ENCODE results near the gene MACROD2. TPM values are rescaled to one million over a fixed set of nuclear protein-coding genes. Genes with fewer than 3 reads are reported as not detected.

The MACROD2 gene
- total and polyA plus RNA-seq, 2 donors (not counting 1 experiment from before 2014, with no cell fraction given), result 5.3 to 6.7 TPM

DNA sequence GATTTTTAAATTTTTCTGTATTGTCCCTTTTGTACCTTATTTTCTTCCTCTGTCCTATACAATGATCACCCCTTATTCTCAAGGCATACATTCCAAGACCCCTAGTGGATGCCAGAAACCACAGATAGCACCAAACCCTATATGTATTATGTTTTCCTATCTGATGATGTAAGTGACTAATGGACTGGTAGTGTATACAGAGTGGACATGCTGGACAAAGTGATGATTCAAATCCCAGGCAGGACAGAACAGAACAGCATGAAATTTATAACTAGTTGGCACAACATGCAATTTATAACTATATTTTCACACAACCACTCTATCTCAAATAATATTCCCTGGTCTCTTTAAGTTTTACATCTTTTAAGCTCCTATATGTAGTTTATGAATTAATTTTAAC is 547.7 kb downstream of the MACROD2 start:
- no peaks in the 10 kb centered on the region for H3K9me3 ChIP-seq (ENCODE audit: control extremely low read depth in 1 of 3, control insufficient read depth in 2 of 3, insufficient read depth in 1 of 3, low read length in 2 of 3)

DNA sequence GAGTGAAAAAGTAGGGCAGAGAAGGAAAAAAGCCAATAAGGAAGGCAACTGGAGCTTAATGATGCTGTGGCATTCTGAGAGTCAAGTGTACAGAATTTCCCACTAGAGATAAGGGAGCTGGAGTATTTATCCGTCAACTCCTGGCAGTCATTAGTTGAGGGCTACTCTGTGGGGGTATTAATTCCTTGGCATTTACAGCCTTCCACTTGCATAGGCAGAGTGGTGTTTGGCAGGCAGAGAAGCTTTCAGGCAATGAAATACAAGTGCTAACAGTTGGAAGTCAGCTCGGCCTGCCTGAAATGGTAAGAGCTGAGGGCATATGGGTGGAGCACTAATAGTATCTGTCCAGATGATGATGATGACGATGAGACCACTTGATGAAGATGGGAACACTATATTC is 549.4 kb downstream of the MACROD2 start:
- POLR2A ChIA-PET, result no interaction called here
- no peaks in the 10 kb centered on the region for H3K27me3 Mint-ChIP-seq
- ATAC-seq (ENCODE audit: low read depth), result no peak

More for the DNA sequence above, 547.7 kb downstream of the MACROD2 start:
- CTCF ChIA-PET, result no interaction called here
- Mint-ChIP-seq H3K27me3 (peaks cover 8% of the 10 kb centered on the region), H3K27ac (no peak overlapping the region), H3K4me3 (no peak overlapping the region), H3K9me3 (ENCODE audit: insufficient read depth) (no peaks in the 10 kb centered on the region), H3K4me1 (peaks cover 5% of the 10 kb centered on the region)
- Histone ChIP-seq H3K36me3 (replicated peaks in 1 of 2; ENCODE audit: control extremely low read depth in 1 of 2, control insufficient read depth in 1 of 2, extremely low read depth in 1 of 2, insufficient read depth in 2 of 2, low read length in 1 of 2) (no peaks in the 10 kb centered on the region), H3K4me2 (replicated peaks; ENCODE audit: low read depth, low read length, poor library complexity, severe bottlenecking) (no peak overlapping the region), H3K4me3 (ENCODE audit: control extremely low read depth in 1 of 5, extremely low read depth in 1 of 5, insufficient read depth in 1 of 5, low read depth in 2 of 5, low read length in 4 of 5) (no peak overlapping the region), H3K4me1 (ENCODE audit: control insufficient read depth in 2 of 2, insufficient read depth in 2 of 2, low read length in 2 of 2) (no peaks in the 10 kb centered on the region), H2AFZ (ENCODE audit: insufficient read depth, low read depth, low read length, poor library complexity, severe bottlenecking) (no peak overlapping the region), H3K27ac (ENCODE audit: low read length in 2 of 2) (no peak overlapping the region), H3K79me2 (ENCODE audit: control insufficient read depth, insufficient read depth, low read length) (no peaks in the 10 kb centered on the region), H3K9ac (ENCODE audit: low read length) (no peak overlapping the region), H4K20me1 (ENCODE audit: control insufficient read depth, insufficient read depth, low read length, poor library complexity, severe bottlenecking) (no peaks in the 10 kb centered on the region), H3K27me3 (replicated peaks in 1 of 4; ENCODE audit: control extremely low read depth in 1 of 4, control insufficient read depth in 3 of 4, insufficient read depth in 4 of 4, low read length in 3 of 4) (no peaks in the 10 kb centered on the region)
- no peak for DNase-seq
- TF ChIP-seq, protein P1, sequence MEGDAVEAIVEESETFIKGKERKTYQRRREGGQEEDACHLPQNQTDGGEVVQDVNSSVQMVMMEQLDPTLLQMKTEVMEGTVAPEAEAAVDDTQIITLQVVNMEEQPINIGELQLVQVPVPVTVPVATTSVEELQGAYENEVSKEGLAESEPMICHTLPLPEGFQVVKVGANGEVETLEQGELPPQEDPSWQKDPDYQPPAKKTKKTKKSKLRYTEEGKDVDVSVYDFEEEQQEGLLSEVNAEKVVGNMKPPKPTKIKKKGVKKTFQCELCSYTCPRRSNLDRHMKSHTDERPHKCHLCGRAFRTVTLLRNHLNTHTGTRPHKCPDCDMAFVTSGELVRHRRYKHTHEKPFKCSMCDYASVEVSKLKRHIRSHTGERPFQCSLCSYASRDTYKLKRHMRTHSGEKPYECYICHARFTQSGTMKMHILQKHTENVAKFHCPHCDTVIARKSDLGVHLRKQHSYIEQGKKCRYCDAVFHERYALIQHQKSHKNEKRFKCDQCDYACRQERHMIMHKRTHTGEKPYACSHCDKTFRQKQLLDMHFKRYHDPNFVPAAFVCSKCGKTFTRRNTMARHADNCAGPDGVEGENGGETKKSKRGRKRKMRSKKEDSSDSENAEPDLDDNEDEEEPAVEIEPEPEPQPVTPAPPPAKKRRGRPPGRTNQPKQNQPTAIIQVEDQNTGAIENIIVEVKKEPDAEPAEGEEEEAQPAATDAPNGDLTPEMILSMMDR (IDR thresholded peaks at IDR 0.05), result no peak
- no peak for TF ChIP-seq EZH2 (IDR thresholded peaks at IDR 0.05; ENCODE audit: borderline replicate concordance, insufficient read depth, low read depth, low read length, poor library complexity, severe bottlenecking)
- POLR2A ChIA-PET, result no interaction called here
- intact Hi-C loops (cut with micrococcal nuclease), result no loop called here
- no peak for ATAC-seq (ENCODE audit: low read depth)

More for the DNA sequence above, 549.4 kb downstream of the MACROD2 start:
- Mint-ChIP-seq H3K9me3 (ENCODE audit: insufficient read depth) (peaks cover 2% of the 10 kb centered on the region), H3K4me3 (no peak overlapping the region), H3K27ac (no peak overlapping the region), H3K4me1 (no peaks in the 10 kb centered on the region)
- H4K20me1 ChIP-seq (ENCODE audit: control insufficient read depth, insufficient read depth, low read length, poor library complexity, severe bottlenecking), result no peaks in the 10 kb centered on the region
- intact Hi-C loops (cut with micrococcal nuclease), result no loop called here
- no peaks in the 10 kb centered on the region for H3K79me2 ChIP-seq (ENCODE audit: control insufficient read depth, insufficient read depth, low read length)
- CTCF ChIA-PET, result no interaction called here
- no peak overlapping the region for H3K27ac ChIP-seq (ENCODE audit: low read length in 2 of 2)
- no peak overlapping the region for H3K4me3 ChIP-seq (ENCODE audit: control extremely low read depth in 1 of 5, extremely low read depth in 1 of 5, insufficient read depth in 1 of 5, low read depth in 2 of 5, low read length in 4 of 5)
- no peak overlapping the region for H3K9ac ChIP-seq (ENCODE audit: low read length)
- no peaks in the 10 kb centered on the region for H3K27me3 ChIP-seq (replicated peaks in 1 of 4; ENCODE audit: control extremely low read depth in 1 of 4, control insufficient read depth in 3 of 4, insufficient read depth in 4 of 4, low read length in 3 of 4)
- no peaks in the 10 kb centered on the region for H3K9me3 ChIP-seq (ENCODE audit: control extremely low read depth in 1 of 3, control insufficient read depth in 2 of 3, insufficient read depth in 1 of 3, low read length in 2 of 3)
- no peak overlapping the region for H3K4me2 ChIP-seq (replicated peaks; ENCODE audit: low read depth, low read length, poor library complexity, severe bottlenecking)
- 69% methylated on average over 2 of the region's 3 CpGs for WGBS (ENCODE audit: insufficient coverage)
- DNase-seq, result no peak
- TF ChIP-seq EZH2 (IDR thresholded peaks at IDR 0.05; ENCODE audit: borderline replicate concordance, insufficient read depth, low read depth, low read length, poor library complexity, severe bottlenecking), result no peak
- TF ChIP-seq, protein P1 (IDR thresholded peaks at IDR 0.05), result no peak
- H3K4me1 ChIP-seq (ENCODE audit: control insufficient read depth in 2 of 2, insufficient read depth in 2 of 2, low read length in 2 of 2), result no peaks in the 10 kb centered on the region
- no peaks in the 10 kb centered on the region for H3K36me3 ChIP-seq (replicated peaks in 1 of 2; ENCODE audit: control extremely low read depth in 1 of 2, control insufficient read depth in 1 of 2, extremely low read depth in 1 of 2, insufficient read depth in 2 of 2, low read length in 1 of 2)
- H2AFZ ChIP-seq (ENCODE audit: insufficient read depth, low read depth, low read length, poor library complexity, severe bottlenecking), result no peak overlapping the region
